H1 (cell line): ENCODE measurements around the gene STK11.

Experiments
- ATF3 ChIP-seq: IDR thresholded peaks from 2 replicates; pipeline ENCODE4 v1.6.1; 2011; ENCODE audit warnings: low read depth, mild to moderate bottlenecking, low read length; ENCODE audit not compliant: insufficient read depth
- CEBPB ChIP-seq: IDR thresholded peaks from 2 replicates; pipeline ENCODE4 v1.6.1; 2012; ENCODE audit warnings: low read depth, low read length
- CHD2 ChIP-seq: IDR thresholded peaks from 2 replicates; pipeline ENCODE4 v1.6.1; 2012; ENCODE audit warnings: low read length, improper control_type of control experiment
- CREB1 ChIP-seq: IDR thresholded peaks from 2 replicates; pipeline ENCODE4 v1.6.1; 2012; ENCODE audit warnings: inconsistent platforms
- CTCF ChIP-seq, 3 experiments: IDR thresholded peaks; 1 replicate in 2 of 3; 2 replicates in 1 of 3; pipeline versions ENCODE4 v1.5.1 to v1.6.1; 2011; ENCODE audit warnings: low read length in 3 of 3, mild to moderate bottlenecking in 3 of 3, inconsistent platforms in 2 of 3, low read depth in 1 of 3, moderate library complexity in 1 of 3; ENCODE audit not compliant: insufficient read depth in 1 of 3; ENCODE audit errors: control extremely low read depth in 1 of 3
- EGR1 ChIP-seq: IDR thresholded peaks from 2 replicates; pipeline ENCODE4 v1.6.1; 2011; ENCODE audit warnings: low read depth, low read length, borderline replicate concordance
- EP300 ChIP-seq, 2 experiments: IDR thresholded peaks; 1 replicate in 1 of 2; 2 replicates in 1 of 2; pipeline ENCODE4 v1.6.1; 2011 to 2012; ENCODE audit warnings: low read depth in 2 of 2, low read length in 2 of 2, mild to moderate bottlenecking in 2 of 2, borderline replicate concordance in 1 of 2, inconsistent platforms in 1 of 2, moderate library complexity in 1 of 2
- MAFK ChIP-seq: IDR thresholded peaks from 2 replicates; pipeline ENCODE4 v1.6.1; 2012; ENCODE audit warnings: low read depth, mild to moderate bottlenecking, improper control_type of control experiment, low read length
- POLR2A ChIP-seq, 2 experiments: IDR thresholded peaks; 1 replicate in 1 of 2; 2 replicates in 1 of 2; pipeline ENCODE4 v1.6.1; 2011; ENCODE audit warnings: low read depth in 2 of 2, low read length in 2 of 2, mild to moderate bottlenecking in 2 of 2; ENCODE audit errors: control extremely low read depth in 1 of 2
- RNF2 ChIP-seq: fragments of 200-900, 300-1000 bp; sonication (generic); IDR thresholded peaks from 2 replicates; pipeline ENCODE4 v1.7.1; 2016; ENCODE audit warnings: borderline replicate concordance, low read depth, mild to moderate bottlenecking, antibody characterized with exemption, low read length; ENCODE audit not compliant: poor library complexity, severe bottlenecking; ENCODE audit errors: missing control alignments
- TAF1 ChIP-seq: IDR thresholded peaks from 2 replicates; pipeline ENCODE4 v1.6.1; 2011; ENCODE audit warnings: mild to moderate bottlenecking, low read depth, low read length
- TCF12 ChIP-seq: IDR thresholded peaks from 2 replicates; pipeline ENCODE4 v1.6.1; 2011; ENCODE audit warnings: low read depth, mild to moderate bottlenecking, low read length
- TEAD4 ChIP-seq: IDR thresholded peaks from 2 replicates; pipeline ENCODE4 v1.6.1; 2012; ENCODE audit warnings: low read depth, low read length, inconsistent platforms, mixed read lengths
- YY1 ChIP-seq: IDR thresholded peaks from 2 replicates; pipeline ENCODE4 v1.6.1; 2011; ENCODE audit warnings: low read depth, mild to moderate bottlenecking, low read length

DNA sequence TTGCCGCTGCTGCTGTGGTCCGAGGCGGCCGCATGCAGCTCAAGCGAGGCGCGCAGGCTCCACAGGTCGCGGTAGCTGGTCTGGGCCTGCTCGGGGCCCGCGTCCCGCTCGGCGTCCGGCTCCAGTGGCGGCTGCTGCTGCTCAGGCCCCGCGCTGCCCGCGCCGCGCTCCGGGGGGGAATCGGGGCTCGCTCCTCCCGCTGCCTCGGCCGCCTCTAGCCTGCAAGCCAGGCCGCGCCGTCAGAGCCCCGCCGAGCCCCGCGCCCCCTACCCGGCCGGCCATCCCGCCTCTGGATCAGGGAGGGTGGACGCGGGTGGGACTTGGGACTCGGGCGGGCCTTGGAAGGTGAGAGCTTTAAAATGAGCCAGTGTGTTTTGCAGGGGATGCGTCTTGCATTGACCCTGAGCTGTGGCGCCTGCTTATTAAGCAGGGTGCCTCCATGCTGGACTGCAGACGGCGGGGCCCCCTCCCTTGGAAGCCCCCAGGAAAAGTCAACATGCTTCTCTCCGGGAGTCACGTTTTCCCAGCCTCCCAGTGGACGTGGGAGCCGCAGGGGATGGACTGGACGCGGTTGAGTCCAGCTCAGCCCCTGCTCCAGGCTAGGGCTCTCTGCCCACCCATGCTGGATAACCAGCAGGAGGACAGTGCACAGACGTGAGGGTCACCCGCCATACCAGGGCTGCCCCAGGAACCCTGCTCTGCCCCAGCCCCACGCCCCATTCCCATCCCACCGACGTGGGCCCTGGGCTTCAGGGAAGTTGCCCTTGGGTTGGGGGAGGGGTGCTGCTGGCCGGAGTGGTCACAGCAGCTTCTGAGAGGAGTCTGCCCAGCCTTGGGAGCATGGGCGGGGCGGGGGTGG lies 24.6 kb downstream of the STK11 start:
- TF ChIP-seq ATF3 (no peak), CTCF (IDR thresholded peaks at IDR 0.05; ENCODE audit: control extremely low read depth in 1 of 3, insufficient read depth in 1 of 3, low read depth in 1 of 3, low read length in 3 of 3) (no peak), CHD2 (no peak), EP300 (IDR thresholded peaks at IDR 0.05; ENCODE audit: borderline replicate concordance in 1 of 2, low read depth in 2 of 2, low read length in 2 of 2) (no peak), EGR1 (no peak), RNF2 (no peak), TAF1 (no peak), CREB1 (no peak), CEBPB (no peak), TEAD4 (no peak), YY1 (no peak), MAFK (no peak), POLR2A (IDR thresholded peaks at IDR 0.05; ENCODE audit: control extremely low read depth in 1 of 2, low read depth in 2 of 2, low read length in 2 of 2) (no peak), TCF12 (no peak)
